AG10803 (cell line): ENCODE results near the gene VPS26C.
"Not testable (repeated sequence)": the region's sequence is repeated elsewhere in the genome, so short reads cannot be mapped to it uniquely, and the experiment has no call there.

Source experiments
- DNase-seq: peaks from one replicate; pipeline ENCODE4 v3.0.0; 2010; ENCODE audit warnings: low read depth
- H3K4me3 ChIP-seq: 2 replicates; pipeline ENCODE4 v1.5.1; 2011; ENCODE audit warnings: mild to moderate bottlenecking, low read length, control low read depth
- TF ChIP-seq, protein P1 (sequence below): conservative IDR thresholded peaks from 2 replicates; pipeline ENCODE4 v1.5.1; 2011; ENCODE audit warnings: mild to moderate bottlenecking, low read length, control low read depth, inconsistent platforms

The VPS26C gene

GRCh38 chr21:37228003-37228400 lies 39.1 kb downstream of the VPS26C start:
- no peak overlapping the region for H3K4me3 ChIP-seq
- DNase-seq, result no peak
- TF ChIP-seq, protein P1, sequence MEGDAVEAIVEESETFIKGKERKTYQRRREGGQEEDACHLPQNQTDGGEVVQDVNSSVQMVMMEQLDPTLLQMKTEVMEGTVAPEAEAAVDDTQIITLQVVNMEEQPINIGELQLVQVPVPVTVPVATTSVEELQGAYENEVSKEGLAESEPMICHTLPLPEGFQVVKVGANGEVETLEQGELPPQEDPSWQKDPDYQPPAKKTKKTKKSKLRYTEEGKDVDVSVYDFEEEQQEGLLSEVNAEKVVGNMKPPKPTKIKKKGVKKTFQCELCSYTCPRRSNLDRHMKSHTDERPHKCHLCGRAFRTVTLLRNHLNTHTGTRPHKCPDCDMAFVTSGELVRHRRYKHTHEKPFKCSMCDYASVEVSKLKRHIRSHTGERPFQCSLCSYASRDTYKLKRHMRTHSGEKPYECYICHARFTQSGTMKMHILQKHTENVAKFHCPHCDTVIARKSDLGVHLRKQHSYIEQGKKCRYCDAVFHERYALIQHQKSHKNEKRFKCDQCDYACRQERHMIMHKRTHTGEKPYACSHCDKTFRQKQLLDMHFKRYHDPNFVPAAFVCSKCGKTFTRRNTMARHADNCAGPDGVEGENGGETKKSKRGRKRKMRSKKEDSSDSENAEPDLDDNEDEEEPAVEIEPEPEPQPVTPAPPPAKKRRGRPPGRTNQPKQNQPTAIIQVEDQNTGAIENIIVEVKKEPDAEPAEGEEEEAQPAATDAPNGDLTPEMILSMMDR, result no peak

GRCh38 chr21:37227071-37228002 lies 39.8 kb downstream of the VPS26C start:
- TF ChIP-seq, protein P1, result no peak
- H3K4me3 ChIP-seq, result no peak overlapping the region
- DNase-seq, result no peak

GRCh38 chr21:37226041-37226920 lies 40.9 kb downstream of the VPS26C start:
- no peak overlapping the region for H3K4me3 ChIP-seq
- TF ChIP-seq, protein P1, result no peak
- DNase-seq, result no peak

- no peak for DNase-seq
- TF ChIP-seq, protein P1, result no peak
- no peak overlapping the region for H3K4me3 ChIP-seq
These were observed 42.0 kb downstream of the VPS26C start for GRCh38 chr21:37224861-37225839.

DNA sequence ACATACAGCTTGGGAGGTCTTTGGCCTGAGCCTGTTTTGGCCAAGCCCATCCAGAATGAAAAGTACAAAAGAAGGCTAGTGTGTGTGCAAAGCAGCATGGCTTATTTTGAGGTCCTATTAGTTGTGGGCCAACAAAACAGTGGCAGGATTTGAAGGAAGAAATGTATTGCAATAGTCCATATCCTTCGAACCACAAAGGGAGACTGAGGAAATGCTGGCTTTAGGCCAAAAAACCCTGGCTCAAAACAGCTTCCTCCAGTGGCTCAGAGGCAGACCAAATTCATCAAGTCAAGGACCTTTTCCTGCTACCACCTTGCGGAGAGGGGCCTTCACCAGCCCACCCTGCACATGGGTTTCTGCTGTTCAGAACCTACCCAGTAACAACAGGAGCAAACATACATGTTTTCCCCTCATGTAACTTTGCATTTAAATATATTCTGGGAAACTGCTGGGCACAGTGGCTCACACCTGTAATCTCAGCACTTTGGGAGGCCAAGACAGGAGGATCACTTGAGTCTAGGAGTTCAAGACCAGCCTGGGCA lies 43.3 kb downstream of the VPS26C start:
- TF ChIP-seq, protein P1, result no peak
- DNase-seq, result no peak
- H3K4me3 ChIP-seq, result no peak overlapping the region

DNA sequence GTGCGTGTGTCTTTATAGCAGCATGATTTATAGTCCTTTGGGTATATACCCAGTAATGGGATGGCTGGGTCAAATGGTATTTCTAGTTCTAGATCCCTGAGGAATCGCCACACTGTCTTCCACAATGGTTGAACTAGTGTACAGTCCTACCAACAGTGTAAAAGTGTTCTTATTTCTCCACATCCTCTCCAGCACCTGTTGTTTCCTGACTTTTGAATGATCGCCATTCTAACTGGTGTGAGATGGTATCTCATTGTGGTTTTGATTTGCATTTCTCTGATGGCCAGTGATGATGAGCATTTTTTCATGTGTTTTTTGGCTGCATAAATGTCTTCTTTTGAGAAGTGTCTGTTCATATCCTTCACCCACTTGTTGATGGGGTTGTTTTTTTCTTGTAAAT lies 44.9 kb downstream of the VPS26C start:
- not testable (repeated sequence) for DNase-seq, H3K4me3 ChIP-seq
